NCI-H1694 treated with DMSO at 0.1 percent for 48 hours (cell line): ENCODE results near the gene RAD51.

Source experiments
- DNase-seq: peaks from one replicate; lab custom pipeline; 2025; lab: John Stamatoyannopoulos, UW

RAD51 gene

DNA sequence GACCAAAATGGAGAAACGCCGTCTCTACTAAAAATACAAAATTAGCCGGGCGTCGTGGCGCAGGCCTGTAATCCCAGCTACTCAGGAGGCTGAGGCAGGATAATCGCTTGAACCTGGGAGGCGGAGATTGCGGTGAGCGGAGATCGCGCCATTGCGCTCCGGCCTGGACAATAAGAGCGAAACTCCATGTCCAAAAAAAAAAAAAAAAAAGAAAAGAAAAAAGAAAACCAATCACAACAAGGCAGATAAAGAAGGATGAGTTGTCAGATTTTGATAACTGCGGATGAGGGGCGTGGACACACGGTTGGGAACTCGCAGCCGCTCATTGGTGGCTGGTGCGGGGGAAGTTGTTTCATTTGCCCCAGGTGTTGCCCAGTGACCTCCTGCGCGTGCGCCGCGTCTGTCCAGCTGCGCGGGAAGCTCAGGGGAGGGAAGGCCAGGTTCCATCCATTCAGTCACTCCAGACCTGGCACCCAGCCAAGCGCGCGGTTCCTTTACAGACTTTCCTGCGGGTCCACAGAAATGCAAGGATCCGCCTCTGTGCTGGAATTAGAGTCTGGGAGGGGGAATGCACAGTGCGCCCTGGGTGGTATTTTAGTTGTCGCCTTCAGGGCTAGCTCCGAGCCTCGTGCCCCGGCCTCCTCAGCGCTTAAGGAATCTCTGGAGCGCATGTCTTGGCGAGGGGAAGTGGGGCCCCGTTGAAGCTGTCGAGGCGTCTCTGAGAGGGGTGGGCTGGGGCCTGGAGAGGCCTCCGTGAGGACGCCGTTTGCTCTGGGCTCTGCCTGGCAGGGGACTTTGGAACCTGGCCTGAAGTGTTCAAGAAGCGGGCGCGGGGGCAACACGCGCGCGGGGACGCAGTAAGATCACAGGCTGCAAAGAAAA, 68.2 kb downstream of the RAD51 start:
- DNase-seq = no peak

DNA sequence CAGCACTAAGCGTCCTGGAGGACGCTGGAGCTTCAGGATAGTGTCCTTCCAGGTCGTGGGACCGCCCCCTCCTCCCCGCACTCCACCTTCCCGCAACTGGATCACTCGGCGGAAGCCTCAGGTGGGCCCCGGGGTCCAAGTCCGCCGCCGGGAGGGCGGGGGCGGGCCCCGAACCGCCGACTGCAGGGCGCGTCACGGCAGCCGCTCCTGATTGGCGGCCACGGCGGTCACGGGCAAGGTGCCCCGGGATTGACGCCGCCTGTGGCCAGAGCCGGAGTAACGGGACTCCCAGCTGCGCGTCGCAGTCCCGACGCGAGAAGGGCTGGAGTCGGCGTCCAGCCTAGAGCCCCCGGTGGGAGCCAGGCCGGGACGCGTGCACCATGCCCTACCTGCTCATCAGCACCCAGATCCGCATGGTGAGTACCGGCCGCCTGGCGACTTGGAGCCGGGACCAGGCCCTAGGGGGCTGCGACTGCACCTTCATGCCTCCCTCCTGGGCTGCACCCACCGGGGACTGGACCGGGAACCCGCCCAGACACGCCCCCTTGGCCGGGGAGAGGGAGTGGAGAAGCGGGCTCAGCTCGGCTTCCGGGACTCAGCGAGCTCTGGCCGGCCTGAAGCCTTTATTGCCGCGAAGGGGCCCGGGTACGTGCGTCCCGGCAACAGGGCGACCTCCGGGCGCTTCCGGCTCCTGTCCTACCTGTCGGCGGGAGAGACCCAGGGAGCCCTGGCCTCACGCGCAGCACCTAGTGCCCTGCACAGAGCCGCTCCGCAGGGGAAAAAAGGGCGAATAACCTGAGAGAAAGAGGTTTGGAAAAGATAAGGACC, 69.0 kb downstream of the RAD51 start, which contains the start of gene GCHFR:
Gene GCHFR (plus strand): TSS at position 268 of the 828 bp plus-strand sequence. CDS start 113 bp downstream, at position 381.
- DNase-seq = no peak

DNA sequence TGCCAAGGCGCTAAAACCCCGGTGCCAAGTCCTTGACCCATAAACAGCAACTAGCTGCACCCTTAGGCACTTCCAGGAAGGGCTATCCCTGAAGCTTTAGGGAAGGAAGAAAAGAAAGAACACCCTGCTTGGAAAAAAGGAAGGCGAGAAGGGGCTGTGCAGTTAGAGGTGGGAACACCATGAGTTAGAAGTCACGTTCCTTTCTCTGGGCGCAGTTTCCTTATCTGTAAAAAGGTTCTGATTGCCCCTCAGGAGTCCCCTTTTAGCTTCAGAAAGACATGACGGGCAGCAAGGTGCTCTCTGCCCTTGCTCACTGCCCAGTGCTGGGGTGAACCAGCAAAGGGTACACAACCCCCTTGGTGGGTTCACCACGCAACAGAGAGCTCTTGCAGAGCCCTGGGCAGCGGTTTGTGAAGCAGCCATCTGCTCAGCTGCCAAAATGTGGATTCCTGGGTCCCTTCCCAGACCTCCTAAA, 69.7 kb downstream of the RAD51 start:
- DNase-seq = no peak

DNA sequence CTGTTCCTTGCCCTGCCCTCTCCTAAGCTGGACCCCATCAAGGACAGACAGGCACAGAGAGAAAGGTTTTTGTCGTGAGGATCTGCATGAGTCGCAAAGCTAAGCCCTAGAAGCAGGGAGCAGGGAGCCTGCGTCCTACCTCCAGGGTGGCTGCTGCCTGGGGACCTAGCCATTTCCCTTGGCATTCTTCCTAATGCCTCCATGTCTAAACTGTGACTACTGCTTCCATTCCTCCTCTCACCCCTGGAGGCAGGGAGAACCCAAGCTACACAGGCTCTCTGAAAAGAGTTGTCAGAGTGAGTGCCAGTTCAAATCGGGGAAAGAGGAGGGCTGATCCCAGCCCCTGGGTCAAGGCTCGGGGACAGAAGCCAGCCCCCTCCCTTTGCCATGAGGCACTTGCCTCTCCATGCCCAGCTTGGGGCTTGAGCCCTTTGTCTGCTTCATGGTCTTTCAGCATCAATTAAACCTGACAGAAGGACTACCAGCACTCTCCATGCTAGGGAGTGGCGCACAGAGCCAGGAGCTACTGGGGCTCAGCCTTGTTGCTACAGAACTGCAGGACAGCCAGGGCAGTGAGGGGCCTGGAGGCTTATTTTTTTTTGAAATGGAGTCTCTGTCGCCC, 71.3 kb downstream of the RAD51 start:
- DNase-seq = no peak

DNA sequence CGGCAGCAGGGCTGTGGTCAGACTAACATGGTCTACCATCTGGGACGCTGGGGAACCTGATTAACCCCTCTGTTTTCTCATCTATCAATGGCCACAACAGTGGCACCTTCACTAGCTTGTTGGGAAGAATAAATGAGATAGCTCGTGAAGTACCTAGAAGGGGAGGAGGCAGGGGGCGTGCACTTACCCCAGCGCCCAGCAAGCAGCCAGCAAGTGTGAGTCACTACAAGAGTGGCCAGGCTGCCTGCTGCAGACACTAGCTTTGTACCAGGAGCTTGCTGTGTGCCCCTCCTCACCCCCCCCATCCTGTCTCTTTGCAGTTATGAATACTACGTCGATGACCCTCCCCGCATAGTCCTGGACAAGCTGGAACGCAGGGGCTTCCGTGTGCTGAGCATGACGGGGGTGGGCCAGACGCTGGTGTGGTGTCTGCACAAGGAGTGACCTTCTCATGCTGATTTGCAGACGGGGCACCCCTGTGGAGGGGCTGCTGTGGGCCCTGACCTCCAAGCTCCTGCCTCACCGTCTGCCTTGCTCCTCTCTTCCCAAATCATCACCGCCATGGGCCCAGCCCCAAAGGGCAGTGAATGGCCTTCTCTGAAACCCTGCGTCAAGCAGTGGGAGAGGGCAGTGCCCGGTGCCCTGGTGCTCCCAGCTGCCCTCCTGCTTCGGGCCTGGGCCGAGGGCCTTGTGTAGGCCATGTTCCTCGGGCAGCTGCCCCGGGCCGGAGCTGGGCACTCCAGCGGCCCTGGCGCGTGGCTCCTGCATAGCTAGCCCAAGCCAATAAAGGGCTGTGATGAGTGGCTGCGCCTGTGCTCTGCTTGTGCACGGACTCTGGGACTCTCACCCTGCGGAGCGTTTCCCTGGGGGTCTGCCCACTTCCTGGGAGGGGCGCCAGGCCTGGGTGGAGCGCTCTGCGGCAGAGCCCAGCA, 72.2 kb downstream of the RAD51 start:
- DNase-seq = no peak

DNA sequence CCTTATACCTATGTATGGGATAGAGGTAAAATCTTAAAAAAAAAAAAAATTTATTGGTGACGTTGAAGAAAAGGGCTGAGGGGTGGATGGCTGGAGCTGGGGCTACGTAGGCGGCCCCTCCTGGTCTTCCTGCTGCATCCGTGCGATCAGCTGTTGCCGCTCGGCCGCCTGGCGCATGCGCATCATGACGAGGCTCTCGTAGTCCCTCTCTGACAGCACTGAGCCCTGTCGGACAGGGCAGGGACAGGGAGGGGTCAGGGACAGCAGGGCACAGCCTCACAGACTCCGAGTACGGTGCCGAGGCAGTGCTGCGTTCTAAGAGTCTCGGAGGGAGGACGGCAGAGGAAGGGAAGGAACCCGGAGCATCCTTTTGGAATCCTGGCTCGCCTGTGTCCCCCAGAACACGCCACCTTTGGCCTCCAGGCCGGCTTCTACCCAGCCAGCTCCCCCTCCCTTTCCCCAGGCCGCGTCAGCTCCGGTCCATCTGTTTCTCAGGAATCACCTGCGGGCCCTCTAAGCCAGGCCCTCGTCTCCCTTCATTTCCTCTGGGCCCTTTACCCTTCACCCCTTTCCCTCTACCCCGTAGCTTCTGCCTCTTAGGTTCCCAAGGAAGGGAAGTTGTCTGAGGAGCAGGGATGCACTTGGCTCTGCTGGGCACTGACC, 73.0 kb downstream of the RAD51 start:
- DNase-seq = no peak

DNA sequence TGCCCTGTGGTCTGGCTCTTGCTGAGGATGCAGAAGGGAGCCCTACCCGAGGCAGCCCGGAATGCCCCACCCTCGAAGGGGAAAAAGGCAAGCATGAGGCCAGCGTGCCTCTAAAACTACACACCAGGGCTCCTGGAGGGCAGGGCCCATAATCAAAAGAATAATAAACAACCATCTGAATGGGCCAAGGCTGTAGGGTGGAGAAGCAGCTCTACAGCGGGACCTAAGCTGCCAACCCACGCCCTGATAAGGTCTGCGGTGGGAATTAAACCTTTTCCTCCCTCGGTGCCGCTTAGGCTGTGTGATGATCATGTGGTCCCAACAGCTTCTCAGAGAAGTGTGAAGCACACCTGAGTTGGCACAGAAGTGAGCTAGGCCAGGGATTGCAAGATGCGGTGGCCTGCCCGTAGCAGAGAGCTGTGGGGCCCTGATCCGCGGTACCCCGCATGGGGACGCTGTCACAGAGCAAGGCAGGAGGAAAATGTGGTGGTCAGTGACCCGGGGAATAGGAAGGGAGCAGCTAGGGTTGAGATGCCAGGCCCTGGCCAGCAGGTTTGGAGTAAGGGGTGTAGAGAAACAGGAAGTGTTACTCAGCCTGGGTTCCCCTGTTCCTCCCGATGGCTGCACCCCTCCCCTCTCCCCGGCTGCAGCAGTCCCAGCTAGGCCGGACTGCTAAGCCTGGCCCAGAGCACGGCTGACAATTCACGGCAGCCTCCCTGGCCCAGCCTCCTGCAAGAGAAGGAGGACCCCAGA, 73.7 kb downstream of the RAD51 start:
- no peak for DNase-seq

DNA sequence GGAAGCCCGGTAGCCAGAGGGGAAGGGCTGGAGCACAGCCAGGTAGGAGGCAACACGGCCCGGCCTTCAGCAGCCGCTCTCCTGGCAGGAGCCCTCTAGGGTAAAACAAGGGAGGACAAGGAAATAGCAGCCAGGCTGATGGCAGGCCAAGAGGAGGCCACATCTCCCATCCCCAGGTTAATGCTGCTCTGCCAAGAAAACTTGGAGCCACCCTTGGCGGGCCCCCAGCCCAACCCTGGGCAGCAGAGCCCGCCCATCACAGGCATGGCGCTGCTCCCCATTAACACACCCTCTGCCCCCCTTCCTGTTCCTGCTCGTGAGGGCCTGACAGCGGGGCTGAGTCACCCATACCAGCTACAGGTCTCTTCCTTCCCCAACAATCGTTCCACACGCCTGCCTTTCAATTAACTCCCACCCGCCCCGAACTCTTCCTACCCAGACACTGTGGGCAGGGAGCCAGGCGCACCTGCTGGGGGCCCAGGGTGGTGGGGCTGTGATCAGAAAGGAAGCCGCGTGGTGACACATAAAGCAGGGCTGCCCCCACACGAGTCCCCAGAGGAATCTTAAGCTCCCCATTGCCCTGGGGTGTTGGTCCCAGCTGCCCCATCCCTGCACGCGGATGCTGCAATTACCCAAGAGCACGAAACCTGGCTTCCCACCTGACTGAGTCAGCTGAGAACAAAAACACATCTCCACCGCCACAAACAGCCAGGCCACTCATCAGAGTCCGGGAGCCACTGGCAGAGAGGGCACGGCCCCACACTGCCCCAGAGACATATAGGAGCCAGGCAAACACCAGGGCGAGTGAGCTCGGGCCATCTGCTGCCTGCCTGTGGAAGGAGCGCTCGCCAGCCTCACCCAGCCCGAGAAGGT, 74.5 kb downstream of the RAD51 start, which contains the start of gene C15orf62:
Gene C15orf62 (plus strand): TSS at position 707 of the 873 bp plus-strand sequence. CDS start 516 bp downstream, outside the sequence.
- peak; percentile 11 for DNase-seq

DNA sequence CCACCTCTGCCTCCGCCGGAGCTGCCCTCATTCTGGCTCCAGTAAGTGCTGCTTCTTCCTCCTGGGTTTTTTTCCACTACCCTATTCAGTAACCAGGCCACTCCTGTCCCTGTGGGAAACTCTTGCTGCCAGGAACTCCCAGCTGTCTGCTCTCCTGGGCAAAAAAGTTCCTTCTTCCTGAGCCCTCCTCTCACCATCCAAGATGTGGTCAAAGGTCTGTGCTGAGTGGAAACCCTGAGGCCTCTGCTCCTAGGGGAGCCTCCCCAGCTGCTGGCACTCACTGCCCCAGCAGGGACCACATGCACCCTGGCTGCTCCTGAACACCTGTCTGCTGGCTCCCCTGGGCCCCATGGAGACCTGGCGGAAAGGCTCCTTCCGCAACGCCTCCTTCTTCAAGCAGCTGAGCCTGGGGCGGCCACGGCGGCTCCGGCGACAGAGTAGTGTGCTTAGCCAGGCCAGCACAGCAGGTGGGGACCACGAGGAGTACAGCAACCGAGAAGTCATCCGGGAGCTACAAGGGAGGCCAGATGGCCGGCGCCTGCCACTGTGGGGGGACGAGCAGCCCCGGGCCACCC, 75.3 kb downstream of the RAD51 start:
- no peak for DNase-seq

DNA sequence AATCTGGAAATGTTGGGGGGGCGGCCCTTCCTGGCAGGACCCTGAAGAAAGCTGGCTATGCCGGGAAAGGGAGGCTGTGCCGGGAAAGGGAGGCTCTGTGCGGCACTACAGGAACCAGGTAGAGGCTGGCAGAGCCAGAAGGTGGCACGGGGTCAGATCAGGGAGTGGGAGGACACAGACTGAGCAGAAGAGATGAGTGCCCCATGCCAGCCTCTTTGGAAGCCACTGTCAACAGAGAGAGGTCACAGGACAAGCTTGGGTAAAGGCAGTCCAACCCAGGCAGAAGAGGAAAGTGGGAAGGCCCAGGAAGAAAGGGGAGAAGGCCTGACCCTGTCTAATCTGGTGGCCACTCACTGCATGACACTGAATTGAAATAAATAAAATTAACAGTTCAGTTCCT, 76.3 kb downstream of the RAD51 start:
- DNase-seq = no peak

DNA sequence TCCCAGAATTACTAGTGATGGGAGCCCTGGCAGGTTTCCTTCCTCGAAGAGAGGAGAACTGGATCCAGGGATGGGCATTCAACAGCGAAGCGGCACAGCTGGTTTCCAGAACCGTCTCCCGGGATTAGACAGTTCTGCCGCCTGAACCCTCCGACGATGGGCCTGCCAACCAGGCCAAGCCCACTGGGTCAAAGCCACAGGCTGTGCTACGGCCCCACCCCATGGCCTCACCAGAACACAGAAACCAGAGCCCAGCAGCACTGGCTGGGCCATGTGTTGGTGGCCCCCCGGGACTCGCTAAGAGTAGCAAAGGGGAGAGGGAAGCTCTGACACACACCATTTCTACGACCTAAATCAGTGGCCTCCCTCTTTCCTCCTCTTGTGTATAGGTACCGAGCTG, 77.0 kb downstream of the RAD51 start:
- no peak for DNase-seq

DNA sequence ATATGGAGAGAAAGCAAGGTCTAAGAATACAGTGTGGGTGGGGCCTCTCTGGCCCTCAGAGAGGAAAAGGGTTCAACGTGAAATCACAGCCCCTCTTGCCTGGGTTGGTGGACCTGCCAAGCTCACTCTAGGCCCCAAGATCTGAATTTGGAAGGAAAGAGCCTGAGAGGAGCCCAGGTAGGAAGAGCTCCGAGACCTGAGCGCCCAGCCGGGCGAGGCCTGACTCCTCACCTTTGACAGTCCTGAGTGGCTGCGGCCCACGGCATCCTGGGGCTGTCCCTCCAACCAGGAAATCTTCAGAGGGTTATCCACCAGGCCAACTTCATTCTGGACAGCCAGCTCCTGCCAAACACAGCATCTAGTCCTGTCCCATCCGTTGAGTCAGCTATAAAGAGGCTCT, 78.5 kb downstream of the RAD51 start:
- DNase-seq = no peak

DNA sequence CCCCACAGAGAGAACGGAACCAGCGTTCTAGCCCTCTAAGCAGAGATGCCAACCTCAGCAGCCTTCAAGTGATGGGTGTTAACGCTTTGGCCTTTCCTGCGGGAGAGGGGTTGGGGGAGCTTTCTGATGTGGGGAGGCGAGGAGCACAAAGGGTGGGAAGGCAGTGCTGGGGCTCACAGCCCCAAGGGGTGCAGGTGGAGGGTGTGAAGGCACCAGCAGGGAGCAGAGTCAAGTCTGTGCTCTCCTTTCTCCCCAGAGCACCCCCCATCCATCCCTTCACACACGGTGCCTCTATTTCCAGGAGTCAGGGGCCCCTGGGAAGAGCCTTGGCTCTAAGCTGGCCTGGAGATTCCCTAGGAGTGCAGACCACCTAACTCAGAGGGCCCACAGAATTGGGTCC, 78.9 kb downstream of the RAD51 start:
- no peak for DNase-seq

DNA sequence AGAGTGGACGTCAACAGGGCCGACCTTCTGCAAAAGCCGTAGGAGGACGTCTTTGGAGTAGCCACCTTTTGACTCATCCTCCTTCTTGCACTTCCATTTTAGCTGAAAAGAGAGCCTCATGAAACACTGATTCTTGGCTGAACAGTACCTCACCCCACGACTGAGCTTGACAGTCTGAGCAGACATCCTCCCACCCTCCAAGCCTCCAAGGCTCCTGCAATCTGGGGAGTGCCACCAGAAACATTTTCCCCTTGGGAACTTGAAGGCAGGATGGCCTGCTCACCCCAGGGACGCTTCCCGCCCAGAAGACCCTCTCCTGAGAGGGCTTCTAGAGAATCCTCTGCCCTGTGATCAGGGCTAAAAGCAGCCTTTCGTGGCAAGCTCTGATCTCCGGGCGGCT, 80.0 kb downstream of the RAD51 start:
- DNase-seq = no peak

DNA sequence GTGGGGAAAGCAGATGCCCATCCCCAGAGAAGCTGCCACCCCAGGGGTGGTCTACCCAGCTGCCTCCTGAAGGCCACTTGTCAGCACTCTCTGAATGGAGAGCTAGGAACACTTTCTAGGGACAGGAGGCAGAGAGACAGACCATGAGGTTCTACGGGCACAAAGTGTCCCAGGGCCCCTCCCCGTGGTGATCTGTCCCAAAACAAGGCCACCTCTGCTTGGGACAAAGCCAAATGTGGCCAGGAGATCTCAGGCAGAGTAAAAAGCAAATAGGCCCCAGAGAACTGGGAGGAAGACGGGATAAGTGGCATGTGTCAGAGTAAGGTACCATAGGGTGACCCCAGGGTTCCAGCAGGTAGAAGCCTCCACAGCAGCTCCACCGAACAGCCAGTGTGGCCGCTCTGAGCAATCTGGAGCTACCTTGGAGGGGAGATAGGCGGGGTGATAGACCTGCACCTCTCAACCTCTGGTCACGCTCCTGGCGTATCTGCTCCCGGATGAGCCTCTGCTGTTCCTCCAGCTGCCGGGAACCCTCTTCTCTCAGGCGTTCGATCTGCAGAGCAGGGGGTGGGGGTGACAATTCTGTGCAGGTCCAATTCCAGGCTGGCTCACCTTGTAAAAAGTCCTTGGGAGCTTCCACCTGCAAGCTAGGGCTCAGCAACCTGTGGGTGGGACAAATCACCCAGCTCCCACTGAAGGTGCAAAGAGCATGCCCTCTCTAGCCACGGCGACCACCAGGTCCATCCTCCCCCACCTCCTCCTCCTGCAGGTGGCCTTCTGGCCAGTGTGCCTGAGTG, 81.0 kb downstream of the RAD51 start:
- DNase-seq = no peak

DNA sequence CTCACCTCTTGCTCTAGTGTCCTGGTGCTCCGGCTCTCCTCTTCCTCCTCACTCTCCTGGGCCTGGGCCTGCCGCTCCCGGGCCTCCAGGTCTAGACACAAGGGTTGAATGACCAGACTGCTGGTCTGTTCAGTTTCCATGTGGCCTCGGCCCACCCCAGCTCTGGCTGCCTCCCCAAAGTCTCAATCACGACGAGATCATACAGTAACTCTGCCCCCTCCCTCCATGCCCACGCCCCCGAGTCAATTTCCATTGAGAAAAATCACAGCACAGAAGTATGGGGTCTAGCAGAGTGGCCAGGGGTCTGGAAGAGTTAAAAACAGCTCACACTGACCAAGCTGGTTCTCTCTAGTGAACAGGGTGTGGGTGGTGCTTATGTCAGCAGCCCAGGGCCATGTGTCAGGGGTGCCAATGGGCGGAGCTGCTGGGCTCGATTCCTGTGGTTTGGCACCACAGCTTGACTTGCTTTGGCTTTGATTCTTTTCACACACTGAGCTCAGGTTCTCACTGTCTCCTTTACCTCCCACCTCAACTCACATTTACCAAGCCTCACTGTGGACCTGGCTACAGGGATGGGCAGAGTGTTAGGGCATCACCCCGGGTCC, 81.7 kb downstream of the RAD51 start:
- DNase-seq = no peak
